HepG2 (cell line): ENCODE results near the gene DNAJC11. TPM values are rescaled to one million over a fixed set of nuclear protein-coding genes. Genes with fewer than 3 reads are reported as not detected.
A peak's percentile ranks its signal among the peaks of the same experiment; 100 is the strongest.

Experiments
- ATF7-NPFF ChIP-seq: sonication (generic); formaldehyde crosslinking; IDR thresholded peaks from 2 replicates; pipeline ENCODE4 v1.8.1; 2023; ENCODE audit warnings: mild to moderate bottlenecking, low read depth, missing genetic modification reagents, moderate library complexity
- DPF2 ChIP-seq: sonication (generic); formaldehyde crosslinking; IDR thresholded peaks from 2 replicates; pipeline ENCODE4 v1.4.0; 2020; ENCODE audit warnings: mild to moderate bottlenecking, low read depth, missing genetic modification reagents, borderline replicate concordance
- HNRNPH1 ChIP-seq: fragments of 200-400 bp; formaldehyde crosslinking; optimal IDR thresholded peaks from 2 replicates; pipeline ENCODE3; 2017; ENCODE audit warnings: mild to moderate bottlenecking, low read depth, low read length
- MEIS2 ChIP-seq: sonication (generic); formaldehyde crosslinking; IDR thresholded peaks from 2 replicates; pipeline ENCODE4 v1.9.0; 2021; ENCODE audit warnings: mild to moderate bottlenecking, missing genetic modification reagents
- MLLT10 ChIP-seq: sonication (generic); formaldehyde crosslinking; IDR thresholded peaks from 2 replicates; pipeline ENCODE4 v1.4.0; 2020; ENCODE audit warnings: missing genetic modification reagents
- NFE2L1 ChIP-seq: sonication (generic); formaldehyde crosslinking; IDR thresholded peaks from 2 replicates; pipeline ENCODE4 v1.4.0; 2020; ENCODE audit warnings: missing genetic modification reagents, mild to moderate bottlenecking, borderline replicate concordance
- RCOR2 ChIP-seq: IDR thresholded peaks from 2 replicates; pipeline ENCODE4 v1.6.1; 2016; ENCODE audit warnings: missing biosample characterization, missing genetic modification reagents
- RFX3 ChIP-seq: IDR thresholded peaks from 2 replicates; pipeline ENCODE4 v1.6.1; 2016; ENCODE audit warnings: missing biosample characterization, missing genetic modification reagents
- SIN3B ChIP-seq: fragments of 150-350 bp; IDR thresholded peaks from 2 replicates; pipeline ENCODE4 v1.6.1; 2014; ENCODE audit warnings: low read length
- YEATS4 ChIP-seq: sonication (generic); formaldehyde crosslinking; IDR thresholded peaks from 2 replicates; pipeline ENCODE4 v1.4.0; 2020; ENCODE audit warnings: missing genetic modification reagents, borderline replicate concordance
- ZKSCAN1 ChIP-seq: fragments of 150-350 bp; IDR thresholded peaks from 2 replicates; pipeline ENCODE4 v1.6.1; 2014; ENCODE audit warnings: low read length
- ZNF232 ChIP-seq: sonication (generic); formaldehyde crosslinking; IDR thresholded peaks from 2 replicates; pipeline ENCODE4 v1.4.0; 2020; ENCODE audit warnings: missing genetic modification reagents, borderline replicate concordance
- ZNF460 ChIP-seq: sonication (generic); formaldehyde crosslinking; IDR thresholded peaks from 2 replicates; pipeline ENCODE4 v1.5.1; 2020; ENCODE audit warnings: missing genetic modification reagents, mild to moderate bottlenecking, borderline replicate concordance
- ZNF639 ChIP-seq: conservative IDR thresholded peaks from 2 replicates; pipeline ENCODE4 v1.6.1; 2018; ENCODE audit warnings: missing genetic modification reagents
- ZNF749 ChIP-seq: sonication (generic); formaldehyde crosslinking; IDR thresholded peaks from 2 replicates; pipeline ENCODE4 v1.8.0; 2022; ENCODE audit warnings: mild to moderate bottlenecking, missing genetic modification reagents, moderate library complexity, borderline replicate concordance
- ZNF773 ChIP-seq: sonication (generic); formaldehyde crosslinking; IDR thresholded peaks from 2 replicates; pipeline ENCODE4 v1.4.0; 2020; ENCODE audit warnings: missing genetic modification reagents, borderline replicate concordance
- ZNF775 ChIP-seq: sonication (generic); formaldehyde crosslinking; IDR thresholded peaks from 2 replicates; pipeline ENCODE4 v1.4.0; 2020; ENCODE audit warnings: missing genetic modification reagents, mild to moderate bottlenecking, moderate library complexity, borderline replicate concordance
- ZNF782 ChIP-seq: sonication (generic); formaldehyde crosslinking; IDR thresholded peaks from 2 replicates; pipeline ENCODE4 v1.4.0; 2020; ENCODE audit warnings: missing genetic modification reagents, mild to moderate bottlenecking, borderline replicate concordance
- ZNF850 ChIP-seq: sonication (generic); formaldehyde crosslinking; conservative IDR thresholded peaks from 2 replicates; pipeline ENCODE4 v1.9.0; 2021; ENCODE audit warnings: mild to moderate bottlenecking, missing genetic modification reagents
- ZNF883 ChIP-seq: sonication (generic); formaldehyde crosslinking; IDR thresholded peaks from 2 replicates; pipeline ENCODE4 v1.5.1; 2020; ENCODE audit warnings: mild to moderate bottlenecking, missing genetic modification reagents; ENCODE audit errors: not compliant biosample characterization
- polyA plus RNA-seq, 8 experiments: library from polyadenylated mRNA; depleted of rRNA in 3 of 8; stranded (reverse) in 7 of 8; unstranded in 1 of 8; fragments of >200 nt; fragmentation: Illumina TruSeq in 4 of 8; extraction: Trizol in 4 of 8; gene quantifications; 2 replicates each; pipeline versions ENCODE4 v1.2.1 to v1.2.3, GENCODE V29; 2011 to 2016; ENCODE audit warnings: low read depth in 4 of 8, missing spikeins in 1 of 8, mixed read lengths in 1 of 8; ENCODE audit not compliant: insufficient read depth in 1 of 8
- total RNA-seq, 5 experiments: library from RNA; depleted of rRNA; stranded (reverse); fragments of >200 nt; fragmentation: Illumina TruSeq; extraction: Trizol; gene quantifications; 2 replicates each; pipeline ENCODE4 v1.2.3, GENCODE V29; 2016; ENCODE audit warnings: low read depth in 1 of 5
- TF ChIP-seq, protein P1 (sequence below): sonication (generic); formaldehyde crosslinking; IDR thresholded peaks from 2 replicates; pipeline ENCODE4 v1.8.0; 2022; ENCODE audit warnings: missing genetic modification reagents, mild to moderate bottlenecking, borderline replicate concordance
- TF ChIP-seq, protein P2 (sequence below): sonication (generic); formaldehyde crosslinking; IDR thresholded peaks from 2 replicates; pipeline ENCODE4 v1.8.1; 2023; ENCODE audit warnings: missing genetic modification reagents, mild to moderate bottlenecking, borderline replicate concordance
- TF ChIP-seq, protein P3 (sequence below): sonication (generic); formaldehyde crosslinking; IDR thresholded peaks from 2 replicates; pipeline ENCODE4 v1.4.0; 2020; ENCODE audit warnings: mild to moderate bottlenecking, missing genetic modification reagents
- TF ChIP-seq, protein P4 (sequence below): IDR thresholded peaks from 2 replicates; pipeline ENCODE4 v1.6.1; 2016; ENCODE audit warnings: low read depth
- TF ChIP-seq, protein P5 (sequence below): sonication (generic); formaldehyde crosslinking; IDR thresholded peaks from 2 replicates; pipeline ENCODE4 v1.8.0; 2022; ENCODE audit warnings: low read depth, missing genetic modification reagents

The DNAJC11 gene
- total and polyA plus RNA-seq, 2 of the 13 experiments (the other 11 are each of a cell fraction or from before 2014, with no cell fraction given): 25.1 to 47.6 TPM

DNA sequence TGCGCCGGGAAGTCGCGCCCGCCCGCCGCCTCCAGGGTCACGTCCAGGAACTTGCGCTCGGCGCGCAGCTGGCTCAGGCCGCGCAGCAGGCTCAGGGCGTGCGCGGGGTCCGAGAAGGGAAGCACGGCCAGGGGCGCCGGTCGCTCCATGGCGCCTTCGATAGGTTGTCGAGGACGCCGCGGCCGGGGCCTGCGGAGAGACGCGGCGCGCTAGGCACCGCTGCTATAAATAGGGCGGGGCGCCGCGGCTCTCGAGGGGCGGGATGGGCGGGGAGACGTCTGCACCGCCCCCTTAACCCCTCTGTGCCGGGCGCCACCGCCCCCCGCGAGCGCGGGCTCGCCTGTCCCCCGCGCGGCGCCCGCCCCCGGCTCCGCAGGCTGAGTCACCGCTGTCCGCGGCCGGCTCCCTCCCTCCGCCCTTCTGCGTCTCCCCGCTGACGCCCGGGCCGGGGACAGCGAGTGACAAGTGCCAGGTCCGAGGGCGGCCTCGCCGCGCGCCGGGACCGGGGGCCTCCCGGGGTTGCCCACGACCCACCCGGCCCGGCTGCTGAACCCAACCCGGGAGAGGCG is 98.9 kb downstream of the DNAJC11 start, which contains the start of gene KLHL21 (continued):
- TF ChIP-seq DPF2: no peak
- TF ChIP-seq, protein P1, sequence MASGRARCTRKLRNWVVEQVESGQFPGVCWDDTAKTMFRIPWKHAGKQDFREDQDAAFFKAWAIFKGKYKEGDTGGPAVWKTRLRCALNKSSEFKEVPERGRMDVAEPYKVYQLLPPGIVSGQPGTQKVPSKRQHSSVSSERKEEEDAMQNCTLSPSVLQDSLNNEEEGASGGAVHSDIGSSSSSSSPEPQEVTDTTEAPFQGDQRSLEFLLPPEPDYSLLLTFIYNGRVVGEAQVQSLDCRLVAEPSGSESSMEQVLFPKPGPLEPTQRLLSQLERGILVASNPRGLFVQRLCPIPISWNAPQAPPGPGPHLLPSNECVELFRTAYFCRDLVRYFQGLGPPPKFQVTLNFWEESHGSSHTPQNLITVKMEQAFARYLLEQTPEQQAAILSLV: peak; percentile 89; the same call in 1 of the 2 replicates
- TF ChIP-seq HNRNPH1: no peak
- TF ChIP-seq ZNF749 (CRISPR knock-in tag): no peak
- TF ChIP-seq MEIS2 (CRISPR knock-in tag): peak; percentile 48; the same call in 1 of the 2 replicates
- TF ChIP-seq RFX3 (CRISPR knock-in tag): no peak
- TF ChIP-seq, protein P2, sequence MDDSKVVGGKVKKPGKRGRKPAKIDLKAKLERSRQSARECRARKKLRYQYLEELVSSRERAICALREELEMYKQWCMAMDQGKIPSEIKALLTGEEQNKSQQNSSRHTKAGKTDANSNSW (CRISPR knock-in tag): no peak
- TF ChIP-seq ZNF460 (CRISPR knock-in tag): no peak
- TF ChIP-seq, protein P3, sequence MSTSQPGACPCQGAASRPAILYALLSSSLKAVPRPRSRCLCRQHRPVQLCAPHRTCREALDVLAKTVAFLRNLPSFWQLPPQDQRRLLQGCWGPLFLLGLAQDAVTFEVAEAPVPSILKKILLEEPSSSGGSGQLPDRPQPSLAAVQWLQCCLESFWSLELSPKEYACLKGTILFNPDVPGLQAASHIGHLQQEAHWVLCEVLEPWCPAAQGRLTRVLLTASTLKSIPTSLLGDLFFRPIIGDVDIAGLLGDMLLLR (CRISPR knock-in tag): no peak
- no peak for TF ChIP-seq ZNF850 (CRISPR knock-in tag)
- TF ChIP-seq, protein P4, sequence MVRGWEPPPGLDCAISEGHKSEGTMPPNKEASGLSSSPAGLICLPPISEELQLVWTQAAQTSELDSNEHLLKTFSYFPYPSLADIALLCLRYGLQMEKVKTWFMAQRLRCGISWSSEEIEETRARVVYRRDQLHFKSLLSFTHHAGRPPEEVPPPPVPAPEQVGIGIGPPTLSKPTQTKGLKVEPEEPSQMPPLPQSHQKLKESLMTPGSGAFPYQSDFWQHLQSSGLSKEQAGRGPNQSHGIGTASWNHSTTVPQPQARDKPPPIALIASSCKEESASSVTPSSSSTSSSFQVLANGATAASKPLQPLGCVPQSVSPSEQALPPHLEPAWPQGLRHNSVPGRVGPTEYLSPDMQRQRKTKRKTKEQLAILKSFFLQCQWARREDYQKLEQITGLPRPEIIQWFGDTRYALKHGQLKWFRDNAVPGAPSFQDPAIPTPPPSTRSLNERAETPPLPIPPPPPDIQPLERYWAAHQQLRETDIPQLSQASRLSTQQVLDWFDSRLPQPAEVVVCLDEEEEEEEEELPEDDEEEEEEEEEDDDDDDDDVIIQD (CRISPR knock-in tag): no peak
- TF ChIP-seq YEATS4 (CRISPR knock-in tag): peak; percentile 31; the same call in 1 of the 2 replicates
- no peak for TF ChIP-seq ZNF232 (CRISPR knock-in tag)
- TF ChIP-seq ZKSCAN1: no peak
- no peak for TF ChIP-seq SIN3B
- no peak for TF ChIP-seq MLLT10
- TF ChIP-seq, protein P5, sequence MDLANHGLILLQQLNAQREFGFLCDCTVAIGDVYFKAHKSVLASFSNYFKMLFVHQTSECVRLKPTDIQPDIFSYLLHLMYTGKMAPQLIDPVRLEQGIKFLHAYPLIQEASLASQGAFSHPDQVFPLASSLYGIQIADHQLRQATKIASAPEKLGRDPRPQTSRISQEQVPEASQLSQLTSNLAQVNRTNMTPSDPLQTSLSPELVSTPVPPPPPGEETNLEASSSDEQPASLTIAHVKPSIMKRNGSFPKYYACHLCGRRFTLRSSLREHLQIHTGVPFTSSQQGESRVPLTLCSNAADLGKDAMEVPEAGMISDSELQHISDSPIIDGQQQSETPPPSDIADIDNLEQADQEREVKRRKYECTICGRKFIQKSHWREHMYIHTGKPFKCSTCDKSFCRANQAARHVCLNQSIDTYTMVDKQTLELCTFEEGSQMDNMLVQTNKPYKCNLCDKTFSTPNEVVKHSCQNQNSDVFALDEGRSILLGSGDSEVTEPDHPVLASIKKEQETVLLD (CRISPR knock-in tag): no peak
- no peak for TF ChIP-seq RCOR2 (CRISPR knock-in tag)
- 0 out of 2 replicates have a peak, but pooled peaks have one; percentile 24 for TF ChIP-seq ZNF773
- peak; percentile 54; the same call in 1 of the 2 replicates for TF ChIP-seq ATF7-NPFF (CRISPR knock-in tag)
- TF ChIP-seq ZNF883: no peak
- no peak for TF ChIP-seq ZNF775 (CRISPR knock-in tag)
- no peak for TF ChIP-seq NFE2L1 (CRISPR knock-in tag)
- TF ChIP-seq ZNF639 (CRISPR knock-in tag): 0 out of 2 replicates have a peak, but pooled peaks have one; percentile 57
- no peak; the same call in 1 of the 2 replicates for TF ChIP-seq ZNF782 (CRISPR knock-in tag)
